NCI-H446 (cell line): Measurements from ENCODE around the gene PRRT1B.

Source experiments
- DNase-seq, 2 experiments: peaks; one replicate each; lab custom pipeline; 2025; lab: John Stamatoyannopoulos, UW

PRRT1B gene

DNA sequence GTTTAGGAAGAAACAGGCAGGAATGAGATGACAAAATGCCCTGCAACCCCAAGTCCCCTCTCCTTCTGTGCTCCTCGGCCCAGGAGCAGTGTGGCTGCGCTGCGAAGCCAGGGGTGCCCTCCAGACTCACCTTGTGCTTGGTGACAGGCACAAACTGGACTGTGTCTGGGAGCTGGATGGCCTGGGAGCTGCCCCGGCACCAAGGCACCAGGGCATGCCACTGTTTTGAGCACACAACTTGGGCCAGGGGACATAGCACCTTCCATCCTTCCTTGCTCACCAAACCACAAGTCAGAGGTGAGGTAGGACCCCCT lies 51.1 kb downstream of the PRRT1B start:
- no peak for DNase-seq

DNA sequence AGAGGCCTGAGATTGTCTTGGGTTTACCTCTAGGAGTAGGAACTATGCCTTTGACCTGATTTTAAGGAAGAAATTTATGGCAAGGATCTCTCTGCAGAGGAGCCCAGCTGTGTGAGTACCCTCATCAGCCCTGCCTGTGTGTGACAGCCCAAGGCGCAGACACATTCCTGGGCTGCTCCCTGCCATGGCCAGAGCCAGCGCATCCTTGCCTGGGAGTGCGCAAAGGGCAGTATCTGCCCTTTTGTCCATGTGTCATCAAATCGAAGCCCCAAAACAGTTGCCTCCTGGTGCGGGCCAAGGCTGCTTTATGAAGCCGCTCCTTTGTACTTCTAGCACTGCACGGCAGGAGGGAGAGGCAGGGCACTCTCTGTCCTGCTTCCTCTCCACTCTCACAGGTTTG lies 51.9 kb downstream of the PRRT1B start:
- DNase-seq: no peak

DNA sequence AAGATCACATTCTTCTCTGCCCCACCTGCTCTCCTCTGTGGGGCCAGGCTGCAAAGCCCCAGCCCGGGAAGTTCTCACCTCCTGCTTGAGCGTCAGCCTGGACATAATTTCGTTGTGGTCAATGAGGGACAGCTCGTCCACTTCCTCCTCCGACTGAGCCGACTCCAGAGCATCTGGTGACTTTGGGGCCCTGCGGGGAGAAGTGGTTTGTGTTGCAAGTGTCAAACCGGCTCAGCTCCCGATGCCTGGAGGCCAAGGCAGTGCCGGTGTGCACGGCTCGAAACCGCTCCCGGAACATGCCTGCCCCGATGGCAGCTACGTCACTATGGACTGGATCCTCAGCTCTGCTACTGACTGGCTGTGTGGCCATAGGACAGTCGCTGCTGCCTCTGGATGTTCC lies 52.8 kb downstream of the PRRT1B start:
- no peak for DNase-seq

DNA sequence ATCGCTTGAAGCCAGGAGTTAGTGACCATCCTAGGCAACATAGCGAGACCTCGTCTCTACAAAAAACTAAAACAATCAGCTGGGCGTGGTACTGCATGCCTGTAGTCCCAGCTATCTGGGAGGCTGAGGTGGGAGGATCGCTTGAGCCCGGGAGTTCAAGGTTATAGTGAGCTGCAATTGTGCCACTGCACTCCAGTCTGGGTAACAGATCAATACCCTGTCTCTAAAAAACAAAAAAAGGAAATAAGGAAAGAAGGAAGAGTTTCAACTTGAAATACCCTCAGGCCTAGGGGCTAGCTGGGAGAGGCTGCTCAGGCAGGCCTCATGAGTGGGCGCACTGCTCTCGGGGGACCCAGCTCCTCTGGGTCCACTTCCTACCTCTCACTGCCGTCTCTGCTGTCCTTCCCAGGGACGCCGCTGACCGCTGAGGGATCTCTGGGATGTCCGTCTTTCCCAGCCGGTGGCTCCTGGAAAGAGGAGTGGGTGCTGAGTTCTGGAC lies 56.4 kb downstream of the PRRT1B start:
- no peak for DNase-seq

DNA sequence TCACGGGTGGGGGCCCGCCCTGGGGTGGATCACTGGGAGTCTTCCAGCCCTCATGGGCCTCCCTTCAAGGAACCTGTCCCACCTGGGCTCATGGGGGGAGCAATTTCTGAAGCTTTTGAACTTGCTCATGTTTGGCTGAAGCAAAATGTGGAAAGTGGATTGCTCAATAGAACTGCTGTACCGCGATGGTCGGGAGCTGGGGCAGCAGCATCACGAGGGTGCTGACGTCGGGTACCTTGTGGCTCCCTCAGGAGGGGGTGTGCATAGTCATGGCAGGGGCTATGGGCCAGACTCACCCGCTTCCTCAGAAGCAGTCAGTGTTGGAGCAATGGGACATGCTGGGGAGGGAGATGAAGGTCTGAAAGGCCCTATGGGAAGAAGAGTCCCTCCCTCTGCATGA lies 57.9 kb downstream of the PRRT1B start:
- no peak for DNase-seq

DNA sequence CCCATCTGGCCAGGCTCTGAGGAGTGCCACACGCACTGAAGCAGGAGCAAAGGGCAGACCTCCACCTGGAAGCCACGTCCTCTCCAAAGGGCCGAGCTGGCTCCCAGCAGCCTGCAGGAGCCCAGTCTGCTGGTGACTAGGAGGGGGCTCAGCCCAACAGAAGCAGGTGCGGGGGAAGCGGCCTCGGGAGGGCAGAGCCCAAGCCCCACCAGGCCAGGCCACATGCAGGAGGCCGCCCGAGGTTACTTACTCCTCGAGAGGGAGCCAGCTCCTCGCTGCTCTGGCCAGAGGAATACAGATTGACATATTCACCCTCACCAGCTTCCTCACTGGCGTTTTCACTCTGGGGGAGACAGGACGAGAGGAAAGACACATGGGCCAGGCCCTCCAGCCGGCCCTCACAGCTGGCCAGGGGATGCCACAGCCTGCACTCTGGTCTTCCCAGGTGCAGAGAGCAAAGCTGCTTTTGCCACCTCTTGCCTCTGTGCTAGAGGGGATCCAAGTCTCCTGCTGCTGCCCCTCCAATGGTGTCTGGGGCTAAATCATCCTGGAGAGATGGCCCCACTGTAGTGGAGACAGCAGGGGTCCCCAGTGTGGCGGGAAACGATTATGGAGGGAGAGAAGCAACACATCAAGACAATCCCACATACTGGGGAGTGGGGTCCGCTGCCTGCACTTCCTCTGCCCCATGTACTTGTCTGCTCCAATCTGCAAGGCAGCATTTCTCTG lies 58.6 kb downstream of the PRRT1B start:
- no peak for DNase-seq

DNA sequence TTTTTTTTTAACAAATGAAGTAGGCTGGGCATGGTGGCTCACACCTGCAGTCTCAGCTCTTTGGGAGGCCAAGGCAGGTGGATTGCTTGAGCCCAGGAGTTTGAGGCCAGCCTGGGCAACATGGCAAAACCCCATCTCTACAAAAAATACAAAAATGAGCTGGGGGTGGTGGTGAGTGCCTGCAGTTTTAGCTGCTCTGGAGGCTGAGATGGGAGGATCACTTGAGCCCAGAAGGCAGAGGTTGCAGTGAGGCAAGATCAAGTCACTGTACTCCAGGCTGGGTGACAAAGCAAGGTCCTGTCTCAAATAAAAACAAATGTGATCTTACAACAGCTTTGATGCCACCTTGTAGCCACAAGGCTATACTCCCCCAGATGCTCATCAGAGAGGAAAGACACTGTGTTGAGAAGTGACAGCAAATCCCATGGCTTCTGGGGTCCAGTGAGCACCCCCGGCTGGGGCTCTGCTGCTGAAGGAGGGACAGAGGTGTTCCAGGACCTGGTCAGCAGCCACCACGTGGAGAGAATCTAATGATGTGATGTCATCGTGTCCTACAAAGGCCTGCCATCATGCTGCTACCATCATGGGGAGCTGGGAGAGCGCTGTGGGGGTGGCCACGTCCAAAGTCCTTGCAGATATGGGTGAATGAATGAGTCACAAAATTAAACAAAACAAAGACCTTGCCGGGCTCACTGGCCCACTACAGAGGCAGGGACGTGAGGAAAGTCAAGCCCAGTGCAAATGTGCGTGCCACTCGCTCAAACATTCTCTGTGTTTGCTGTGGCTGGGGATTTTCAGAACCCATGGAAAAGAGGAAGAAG lies 60.7 kb downstream of the PRRT1B start:
- DNase-seq: no peak

DNA sequence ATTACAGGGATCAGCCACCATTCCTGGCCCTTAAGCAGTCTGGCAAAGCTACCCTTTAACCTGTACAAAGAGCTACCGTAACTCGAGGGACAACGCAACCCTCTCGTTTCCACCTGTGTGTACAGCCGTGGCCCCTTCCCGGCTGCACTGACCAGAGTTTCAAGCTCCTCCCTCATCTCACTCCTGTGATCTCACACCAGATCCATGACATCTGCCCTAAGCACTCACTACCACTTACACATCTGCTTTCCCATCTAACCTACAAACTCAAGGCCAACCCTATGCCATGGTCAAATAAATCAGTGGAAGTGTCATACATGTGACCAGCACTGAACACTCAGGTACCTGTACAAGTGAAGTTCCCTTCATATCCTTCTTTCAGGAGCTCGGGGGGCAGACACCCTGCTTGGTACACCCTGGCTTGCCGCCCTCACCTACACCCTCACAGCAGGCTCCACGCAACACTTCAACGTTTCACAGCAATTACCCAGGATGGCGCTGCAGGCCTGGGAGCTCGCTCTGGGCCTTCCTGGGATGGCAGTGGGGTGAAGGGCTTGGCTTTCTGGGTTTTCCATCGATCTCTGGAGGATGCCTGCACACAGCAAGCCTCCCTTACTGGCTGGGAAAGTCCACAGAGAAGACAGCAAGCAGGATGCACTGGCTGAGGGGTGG lies 61.7 kb downstream of the PRRT1B start:
- no peak for DNase-seq

DNA sequence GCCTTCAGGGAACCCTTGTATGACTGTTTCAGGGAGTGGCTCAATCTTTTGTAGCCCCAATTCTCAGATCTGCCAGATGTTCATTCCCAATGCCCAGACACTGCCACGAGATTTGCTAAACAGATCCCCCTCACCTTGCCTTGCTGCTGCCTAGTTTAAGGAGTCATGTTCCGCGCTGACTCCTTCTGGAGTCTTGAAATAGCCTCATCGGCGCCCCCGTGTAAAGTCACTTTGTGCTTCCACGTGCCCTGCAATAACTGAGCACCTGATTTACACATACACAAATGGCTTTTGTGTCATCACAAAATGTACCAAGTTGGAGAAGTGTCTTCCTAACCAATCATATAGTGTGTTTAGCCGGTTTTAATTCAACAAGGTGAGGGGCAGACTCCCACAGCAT lies 62.3 kb downstream of the PRRT1B start:
- DNase-seq: no peak

DNA sequence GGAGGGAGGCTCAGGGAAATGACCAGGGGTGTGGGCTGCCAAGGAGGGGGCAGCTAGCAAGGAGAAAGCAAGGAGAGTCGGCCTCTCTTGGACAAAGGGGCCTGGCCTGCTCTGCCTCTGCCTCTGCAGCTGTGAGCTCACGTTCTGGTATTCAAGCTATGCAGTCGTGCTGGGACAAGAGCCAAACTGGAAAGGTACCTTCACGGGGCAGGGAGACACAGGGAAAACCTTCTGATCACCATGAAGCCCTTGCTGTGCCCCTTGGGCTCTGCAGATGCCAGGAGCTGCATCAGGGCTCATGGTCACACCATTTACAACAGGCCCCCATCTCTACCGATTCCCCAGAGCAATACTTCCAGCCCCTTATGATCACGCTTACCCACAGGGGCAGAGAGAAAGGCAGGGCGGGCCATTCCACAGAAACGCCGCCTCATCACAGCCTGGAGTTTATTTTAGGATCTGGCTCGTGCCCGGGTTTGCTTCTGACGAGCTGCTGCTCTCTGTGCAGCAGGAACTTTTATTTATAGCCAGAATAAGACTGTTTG lies 63.2 kb downstream of the PRRT1B start:
- peak in 1 of 2 experiments; percentile 3 for DNase-seq
